NCI-H446 treated with DMSO at 0.1 percent for 48 hours (cell line): ENCODE results near the gene EPOP.
A peak's percentile ranks its signal among the peaks of the same experiment; 100 is the strongest.

Experiments
- DNase-seq: peaks from one replicate; lab custom pipeline; 2025; lab: John Stamatoyannopoulos, UW

Gene EPOP

GRCh38 chr17:38674749-38675615, at the start of gene EPOP:
EPOP (minus strand) TSS chr17:38674957; CDS start chr17:38674495, 462 bp downstream.
- DNase-seq = peak; percentile 73

DNA sequence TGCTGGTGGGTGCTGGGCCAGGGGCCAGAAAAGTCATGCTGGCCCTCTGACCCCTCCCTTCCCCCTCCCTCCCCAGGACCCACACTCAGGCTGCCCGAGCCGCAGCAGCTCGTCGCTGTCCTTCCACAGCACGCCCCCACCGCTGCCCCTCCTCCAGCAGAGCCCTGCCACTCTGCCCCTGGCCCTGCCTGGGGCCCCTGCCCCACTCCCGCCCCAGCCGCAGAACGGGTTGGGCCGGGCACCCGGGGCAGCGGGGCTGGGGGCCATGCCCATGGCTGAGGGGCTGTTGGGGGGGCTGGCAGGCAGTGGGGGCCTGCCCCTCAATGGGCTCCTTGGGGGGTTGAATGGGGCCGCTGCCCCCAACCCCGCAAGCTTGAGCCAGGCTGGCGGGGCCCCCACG, 47.0 kb upstream of the EPOP start:
- DNase-seq = no peak

GRCh38 chr17:38720941-38721340, 46.2 kb upstream of the EPOP start:
- DNase-seq = no peak

DNA sequence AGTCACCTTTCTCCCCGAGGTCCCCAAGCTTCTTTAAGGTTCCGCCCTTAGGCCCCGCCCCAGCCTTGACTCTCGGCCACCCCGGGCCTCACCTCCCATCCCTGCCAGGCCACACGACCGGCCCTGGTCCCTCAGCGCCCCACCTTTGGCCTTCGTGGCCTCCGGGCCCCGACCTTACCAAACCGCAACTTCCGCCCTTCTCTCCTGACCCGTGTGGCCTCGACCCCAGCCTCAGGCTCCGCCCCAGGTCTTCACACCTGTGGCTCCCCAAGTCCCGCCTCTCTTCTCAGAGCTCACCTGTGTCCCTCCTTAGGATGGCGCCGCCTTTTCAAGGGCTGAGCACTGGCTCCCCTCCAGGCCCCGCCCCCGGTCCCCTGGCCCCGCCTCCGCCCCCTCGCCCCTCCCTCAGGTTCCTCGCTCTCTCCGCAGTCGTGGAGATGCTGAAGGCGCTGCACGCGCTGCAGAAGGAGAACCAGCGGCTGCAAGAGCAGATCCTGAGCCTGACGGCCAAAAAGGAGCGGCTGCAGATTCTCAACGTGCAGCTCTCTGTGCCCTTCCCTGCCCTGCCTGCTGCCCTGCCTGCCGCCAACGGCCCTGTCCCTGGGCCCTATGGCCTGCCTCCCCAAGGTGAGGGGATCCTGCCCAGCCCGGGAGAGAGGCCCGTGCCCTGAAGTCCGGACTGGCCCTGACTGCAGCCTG, 45.3 kb upstream of the EPOP start:
- no peak for DNase-seq

DNA sequence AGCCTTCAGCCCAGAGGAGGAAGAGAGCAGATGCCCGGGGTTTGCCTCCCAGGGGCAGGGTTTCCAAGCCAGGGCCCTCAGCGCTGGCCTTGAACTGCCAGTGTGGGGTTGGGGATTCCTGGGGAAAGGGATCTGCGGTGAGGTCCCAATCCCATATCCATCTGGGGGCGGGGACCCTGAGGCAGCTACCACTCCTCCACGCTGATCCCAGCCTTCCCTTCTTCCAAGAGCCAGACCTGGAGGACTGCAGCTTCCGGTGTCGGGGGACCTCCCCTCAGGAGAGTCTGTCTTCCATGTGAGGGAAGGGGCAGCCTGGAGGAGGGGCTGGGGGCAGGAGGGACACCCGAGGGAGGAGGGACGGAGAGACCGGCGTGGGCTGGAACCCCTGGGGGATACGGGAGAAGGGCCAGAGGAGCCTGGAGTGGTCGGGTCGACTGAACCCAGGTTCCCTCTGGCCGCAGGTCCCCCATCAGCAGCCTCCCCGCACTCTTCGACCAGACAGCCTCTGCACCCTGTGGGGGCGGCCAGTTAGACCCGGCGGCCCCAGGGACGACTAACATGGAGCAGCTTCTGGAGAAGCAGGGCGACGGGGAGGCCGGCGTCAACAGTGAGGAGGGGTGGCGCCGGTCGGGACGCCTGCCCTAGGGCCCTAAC, 44.7 kb upstream of the EPOP start:
- no peak for DNase-seq

DNA sequence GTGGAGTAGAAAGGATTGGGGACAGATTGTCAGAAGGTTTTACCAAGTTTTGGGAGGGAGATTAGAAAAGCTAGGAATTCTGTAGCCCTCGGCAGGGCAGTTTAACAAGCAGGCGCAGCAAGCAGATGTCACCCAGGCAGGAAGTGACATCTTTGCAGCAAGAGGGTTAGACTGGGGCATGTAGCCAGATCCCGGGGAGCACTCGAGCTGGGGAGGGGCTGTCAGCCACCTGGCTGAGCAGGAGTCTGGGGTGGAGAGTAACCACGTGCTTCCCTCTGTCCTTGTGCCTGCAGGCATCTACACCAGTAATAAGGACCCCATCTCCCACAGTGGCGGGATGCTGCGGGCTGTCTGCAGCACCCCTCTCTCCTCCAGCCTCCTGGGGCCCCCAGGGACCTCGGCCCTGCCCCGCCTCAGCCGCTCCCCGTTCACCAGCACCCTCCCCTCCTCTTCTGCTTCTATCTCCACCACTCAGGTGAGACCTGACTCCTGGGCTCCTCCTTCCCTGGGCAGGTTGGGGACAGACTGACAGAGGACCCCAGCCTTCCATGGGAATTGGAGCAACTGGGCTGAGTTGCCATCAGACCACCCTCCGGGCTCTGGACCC, 42.5 kb upstream of the EPOP start:
- no peak for DNase-seq

DNA sequence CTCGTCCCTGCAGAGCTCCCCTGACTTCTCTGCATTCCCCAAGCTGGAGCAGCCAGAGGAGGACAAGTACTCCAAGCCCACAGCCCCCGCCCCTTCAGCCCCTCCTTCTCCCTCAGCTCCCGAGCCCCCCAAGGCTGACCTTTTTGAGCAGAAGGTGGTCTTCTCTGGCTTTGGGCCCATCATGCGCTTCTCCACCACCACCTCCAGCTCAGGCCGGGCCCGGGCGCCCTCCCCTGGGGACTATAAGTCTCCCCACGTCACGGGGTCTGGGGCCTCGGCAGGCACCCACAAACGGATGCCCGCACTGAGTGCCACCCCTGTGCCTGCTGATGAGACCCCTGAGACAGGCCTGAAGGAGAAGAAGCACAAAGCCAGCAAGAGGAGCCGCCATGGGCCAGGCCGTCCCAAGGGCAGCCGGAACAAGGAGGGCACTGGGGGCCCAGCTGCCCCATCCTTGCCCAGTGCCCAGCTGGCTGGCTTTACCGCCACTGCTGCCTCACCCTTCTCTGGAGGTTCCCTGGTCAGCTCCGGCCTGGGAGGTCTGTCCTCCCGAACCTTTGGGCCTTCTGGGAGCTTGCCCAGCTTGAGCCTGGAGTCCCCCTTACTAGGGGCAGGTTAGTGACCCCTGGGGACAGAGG, 41.7 kb upstream of the EPOP start:
- no peak for DNase-seq

- DNase-seq = no peak
Measured at GRCh38 chr17:38715216-38715943, 40.6 kb upstream of the EPOP start.

- DNase-seq = no peak
Measured at GRCh38 chr17:38713456-38714075, 38.8 kb upstream of the EPOP start.

- no peak for DNase-seq
Measured at GRCh38 chr17:38712593-38712992, 37.8 kb upstream of the EPOP start.

GRCh38 chr17:38711792-38712571, 37.2 kb upstream of the EPOP start:
- no peak for DNase-seq

GRCh38 chr17:38710985-38711384, 36.2 kb upstream of the EPOP start:
- no peak for DNase-seq

GRCh38 chr17:38710604-38710962, 35.8 kb upstream of the EPOP start:
- DNase-seq = no peak

GRCh38 chr17:38709864-38710603, 35.3 kb upstream of the EPOP start:
- DNase-seq = no peak

DNA sequence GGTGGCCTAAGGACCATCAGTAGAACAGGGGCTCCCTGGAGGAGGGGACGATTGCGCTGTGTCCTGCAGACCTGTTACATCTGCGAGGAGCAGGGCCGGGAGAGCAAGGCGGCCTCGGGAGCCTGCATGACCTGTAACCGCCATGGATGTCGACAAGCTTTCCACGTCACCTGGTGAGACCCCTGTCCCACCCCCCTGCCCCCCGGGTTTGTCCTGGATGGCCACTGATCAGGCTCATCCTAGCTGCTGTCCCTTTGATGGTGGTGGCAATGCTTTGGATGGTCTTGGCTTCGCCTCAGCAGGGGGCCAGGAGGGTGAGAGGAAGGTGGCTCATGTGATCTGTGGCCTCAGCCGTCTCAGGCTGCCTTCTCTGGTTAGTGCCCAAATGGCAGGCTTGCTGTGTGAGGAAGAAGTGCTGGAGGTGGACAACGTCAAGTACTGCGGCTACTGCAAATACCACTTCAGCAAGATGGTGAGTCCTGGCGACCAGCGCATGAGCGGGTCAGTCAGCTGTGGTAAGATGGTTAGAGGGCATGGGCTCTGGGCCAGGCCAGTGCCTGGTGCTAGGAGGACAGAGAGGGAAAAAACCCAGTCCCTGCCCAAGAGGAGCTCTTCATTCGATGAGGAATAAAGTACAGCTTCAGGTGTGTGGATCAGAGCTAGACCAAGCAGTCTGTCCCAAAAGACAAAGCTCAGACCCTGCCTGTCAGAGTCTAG, 34.5 kb upstream of the EPOP start:
- no peak for DNase-seq

DNA sequence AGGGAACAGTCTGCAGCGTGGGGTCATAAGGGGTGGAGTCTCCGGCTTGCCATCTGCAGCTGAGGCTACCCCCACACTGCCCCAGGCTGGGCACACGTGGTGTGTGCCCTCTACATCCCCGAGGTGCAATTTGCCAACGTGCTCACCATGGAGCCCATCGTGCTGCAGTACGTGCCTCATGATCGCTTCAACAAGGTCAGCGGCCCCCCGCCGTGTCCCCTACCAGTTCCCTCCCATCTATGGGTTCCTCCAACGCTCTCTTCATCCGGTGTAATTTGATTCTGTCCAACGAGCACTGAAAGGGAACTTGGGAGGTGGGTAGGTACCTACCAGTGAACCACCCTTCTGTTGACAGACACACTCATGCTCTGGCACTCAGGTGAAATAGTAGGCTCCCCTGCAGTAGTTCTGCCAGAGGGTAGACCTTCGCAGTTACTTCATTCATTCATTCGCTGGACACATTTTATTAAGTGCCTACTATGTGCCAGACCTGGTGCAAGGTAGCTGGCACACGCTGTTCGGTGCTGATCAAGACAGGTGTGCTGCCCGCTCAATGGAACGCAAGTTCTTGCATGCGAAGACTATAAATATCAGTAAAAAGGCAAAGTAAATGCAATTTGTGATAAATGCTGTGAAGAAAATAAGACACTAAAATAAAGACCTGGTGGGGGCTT, 33.1 kb upstream of the EPOP start:
- DNase-seq = no peak

DNA sequence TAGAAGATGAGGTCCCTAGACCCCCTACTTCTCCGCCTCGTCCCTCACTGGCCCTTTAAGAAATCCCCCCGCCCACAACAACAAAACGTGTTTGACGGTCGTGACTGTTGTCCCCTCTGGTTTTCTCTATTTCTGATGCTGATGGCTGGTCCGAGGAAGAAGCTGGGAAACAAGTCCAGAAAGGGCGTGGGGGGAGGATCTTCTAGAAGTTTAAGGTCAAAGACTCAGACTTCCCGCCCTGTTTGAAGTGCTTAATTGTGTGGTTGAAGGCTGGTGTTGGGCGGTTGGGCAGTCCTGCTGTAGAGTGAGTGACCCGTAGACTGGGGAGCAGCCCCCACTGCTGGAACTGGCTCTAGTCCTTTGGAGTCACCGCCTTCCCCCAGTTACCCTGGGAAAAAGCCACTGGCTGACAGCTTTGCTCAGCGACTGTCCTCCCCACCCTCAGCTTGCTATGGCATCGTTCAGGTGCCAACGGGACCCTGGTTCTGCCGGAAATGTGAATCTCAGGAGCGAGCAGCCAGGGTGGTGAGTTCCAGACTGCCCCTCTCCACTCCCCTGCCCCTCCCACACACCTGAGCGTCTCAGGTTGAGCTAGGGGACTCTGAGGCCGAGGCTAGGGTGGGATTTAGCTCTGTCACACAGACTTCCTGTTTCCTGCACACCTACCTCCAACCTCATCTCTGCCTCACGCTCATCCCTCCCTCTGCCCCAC, 31.9 kb upstream of the EPOP start:
- no peak for DNase-seq
